ENCODE results near the gene MDC1. TPM values are rescaled to one million over a fixed set of nuclear protein-coding genes. Genes with fewer than 3 reads are reported as not detected.

MDC1 gene
- total RNA-seq, 6 experiments from 2014 or later, result 8.8 to 15.5 (median 12.1) TPM

- H3K27ac ChIP-seq, result no peak overlapping the region
- no peaks in the 10 kb centered on the region for H3K27me3 ChIP-seq
- H3K9me3 ChIP-seq, result no peaks in the 10 kb centered on the region
- H3K4me1 ChIP-seq, result peaks cover 0 to 10% (median 3%) of the 10 kb centered on the region in 4 donors
- intact Hi-C loops (cut with DNase I), result no loop called here
- no peak for TF ChIP-seq CTCF (IDR thresholded peaks at IDR 0.05)
- TF ChIP-seq POLR2A (IDR thresholded peaks at IDR 0.05), result no peak
- H3K4me3 ChIP-seq, result no peak overlapping the region
- peaks cover 0 to 97% (median 27%) of the 10 kb centered on the region in 4 donors for H3K36me3 ChIP-seq
- DNase-seq (no peak), ATAC-seq (peak; percentile 17 to 43 (median 26))
- WGBS (ENCODE audit: insufficient coverage, low coverage, low lambda C conversion rate, missing lambda C conversion rate), result 70% methylated on average over 3 of the region's 7 CpGs
Measured at GRCh38 chr6:30656513-30656912, 60.6 kb downstream of the MDC1 start.

- 82% methylated on average over 3 of the region's 3 CpGs for WGBS (ENCODE audit: insufficient coverage, low coverage, low lambda C conversion rate, missing lambda C conversion rate)
- H3K36me3 ChIP-seq, result peaks cover 0 to 97% (median 27%) of the 10 kb centered on the region in 4 donors
- H3K4me1 ChIP-seq, result peaks cover 0 to 10% (median 3%) of the 10 kb centered on the region in 4 donors
- DNase-seq (no peak), ATAC-seq (no peak)
- intact Hi-C loops (cut with DNase I), result no loop called here
- TF ChIP-seq CTCF (IDR thresholded peaks at IDR 0.05) (no peak), POLR2A (IDR thresholded peaks at IDR 0.05) (no peak)
- H3K9me3 ChIP-seq, result no peaks in the 10 kb centered on the region
- no peak overlapping the region for H3K27ac ChIP-seq
- no peaks in the 10 kb centered on the region for H3K27me3 ChIP-seq
- no peak overlapping the region for H3K4me3 ChIP-seq
Measured at GRCh38 chr6:30655743-30656094, 61.4 kb downstream of the MDC1 start.

DNA sequence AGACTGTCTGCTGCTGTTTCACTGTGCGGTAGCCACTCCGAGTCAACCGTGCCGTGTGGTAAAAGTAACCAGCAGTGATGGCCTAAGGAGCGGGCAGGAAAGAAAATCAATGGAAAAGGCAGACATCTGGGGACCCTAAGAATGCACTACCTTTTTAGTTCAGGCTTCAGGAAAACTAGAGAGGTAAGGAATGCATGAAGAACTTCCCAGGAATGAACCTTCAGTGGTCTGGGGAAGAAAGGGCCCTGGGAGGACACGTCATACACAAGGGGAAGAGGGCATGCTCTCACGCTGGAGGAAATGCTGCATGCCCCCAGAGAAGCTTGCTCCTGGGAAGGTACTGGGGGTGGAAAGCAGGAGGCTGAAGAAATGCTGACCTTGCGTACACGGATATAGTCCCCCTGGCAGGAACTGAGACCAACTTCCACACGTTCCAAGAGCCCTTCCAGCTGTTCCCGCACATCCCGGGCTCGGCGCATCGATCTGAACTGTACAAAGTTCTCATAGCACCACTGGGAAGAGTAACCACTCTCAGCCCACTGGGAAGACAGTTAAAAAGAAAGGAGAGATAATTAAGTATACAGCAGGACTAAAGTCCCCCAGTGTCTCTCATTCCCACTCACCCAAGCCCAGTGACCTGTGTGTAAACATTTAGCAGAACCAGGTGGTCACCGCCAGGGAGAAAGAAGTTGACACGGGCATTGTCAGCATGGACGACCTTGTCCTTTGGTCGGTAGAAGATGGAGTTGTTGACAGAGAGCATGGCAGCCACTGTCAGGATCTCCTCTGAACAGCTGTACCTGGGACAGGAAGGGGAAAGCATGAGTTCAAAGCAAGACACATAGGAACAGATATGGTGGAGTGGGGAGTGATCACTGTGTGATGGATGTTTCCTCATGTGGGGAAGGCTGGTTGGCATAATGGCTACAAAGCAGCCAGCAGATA is 62.0 kb downstream of the MDC1 start:
- intact Hi-C loops (cut with DNase I), result no loop called here
- Histone ChIP-seq H3K4me1 (peaks cover 0 to 10% (median 3%) of the 10 kb centered on the region in 4 donors), H3K9me3 (no peaks in the 10 kb centered on the region), H3K27me3 (no peaks in the 10 kb centered on the region), H3K27ac (no peak overlapping the region), H3K4me3 (no peak overlapping the region), H3K36me3 (peaks cover 0 to 90% (median 27%) of the 10 kb centered on the region in 4 donors)
- DNase-seq, result no peak
- 62% methylated on average over 18 of the region's 19 CpGs for WGBS (ENCODE audit: insufficient coverage, low coverage, low lambda C conversion rate, missing lambda C conversion rate)
- peak in 1 of 4 donors; percentile 45 for ATAC-seq
- TF ChIP-seq CTCF (IDR thresholded peaks at IDR 0.05) (no peak), POLR2A (IDR thresholded peaks at IDR 0.05) (no peak)

- DNase-seq (no peak), ATAC-seq (no peak)
- H3K9me3 ChIP-seq, result no peaks in the 10 kb centered on the region
Measured at GRCh38 chr6:30651143-30651542, 65.9 kb downstream of the MDC1 start.

More at GRCh38 chr6:30651143-30651542, 65.9 kb downstream of the MDC1 start:
- H3K4me1 ChIP-seq, result peaks cover 0 to 17% (median 4%) of the 10 kb centered on the region in 4 donors
- intact Hi-C loops (cut with DNase I), result no loop called here
- H3K36me3 ChIP-seq, result peaks cover 0 to 52% (median 21%) of the 10 kb centered on the region in 4 donors
- no peak overlapping the region for H3K4me3 ChIP-seq
- H3K27ac ChIP-seq, result no peak overlapping the region
- no peaks in the 10 kb centered on the region for H3K27me3 ChIP-seq
- TF ChIP-seq POLR2A (IDR thresholded peaks at IDR 0.05) (no peak), CTCF (IDR thresholded peaks at IDR 0.05) (no peak)
- 88% methylated on average over 12 of the region's 12 CpGs for WGBS (ENCODE audit: insufficient coverage, low coverage, low lambda C conversion rate, missing lambda C conversion rate)

Small RNA genes within 50 kb of the gene (small RNA-seq; reads per million reads assigned to genes)
- gene RF00019 (0 reads per million in 2 experiments), gene RN7SL353P (0 reads per million in 2 experiments)

Other genes with a start within 250 kb of the MDC1 start
- gene HLA-E, start 227.8 kb downstream of the MDC1 start, total RNA-seq, result 100 to 1,000 TPM; 116 to 257 (median 183) TPM
- gene GNL1, start 160.8 kb downstream of the MDC1 start, total RNA-seq, result 10 to 100 TPM in 5 of 6 experiments, 1 to 10 TPM in 1; 5.1 to 25.6 (median 19.8) TPM
- gene PRR3, start 160.0 kb downstream of the MDC1 start, total RNA-seq, result 1 to 10 TPM; 2.3 to 3.8 (median 2.6) TPM
- 10 to 100 TPM; 23.3 to 35.2 (median 26.8) TPM for gene ABCF1, start 145.8 kb downstream of the MDC1 start, total RNA-seq
- 10 to 100 TPM; 19.0 to 45.1 (median 32.4) TPM for gene PPP1R10, start 100.0 kb downstream of the MDC1 start, total RNA-seq
- gene MRPS18B, start 99.4 kb downstream of the MDC1 start, total RNA-seq, result 10 to 100 TPM; 43.3 to 73.9 (median 56.2) TPM
- gene ATAT1, start 90.4 kb downstream of the MDC1 start, total RNA-seq, result 1 to 10 TPM; 2.4 to 6.6 (median 4.4) TPM
- gene C6orf136, start 70.1 kb downstream of the MDC1 start, total RNA-seq, result 10 to 100 TPM in 4 of 6 experiments, 1 to 10 TPM in 2; 8.2 to 14.1 (median 11.0) TPM
- 10 to 100 TPM; 12.3 to 17.8 (median 14.4) TPM for gene DHX16, start 44.3 kb downstream of the MDC1 start, total RNA-seq
- 10 to 100 TPM in 4 of 6 experiments, 1 to 10 TPM in 2; 6.7 to 29.1 (median 12.9) TPM for gene PPP1R18, start 30.6 kb downstream of the MDC1 start, total RNA-seq
- gene NRM, start 26.3 kb downstream of the MDC1 start, total RNA-seq, result 1 to 10 TPM; 1.2 to 2.7 (median 1.9) TPM
- gene TUBB, start 3.1 kb upstream of the MDC1 start, total RNA-seq, result 100 to 1,000 TPM; 150 to 268 (median 241) TPM
- gene FLOT1, start 25.4 kb upstream of the MDC1 start, total RNA-seq, result 10 to 100 TPM; 37.1 to 92.2 (median 73.5) TPM
- gene IER3, start 27.3 kb upstream of the MDC1 start, total RNA-seq, result 10 to 100 TPM in 3 of 6 experiments, 1 to 10 TPM in 3; 2.8 to 72.3 (median 24.5) TPM
- 1 to 10 TPM; 3.2 to 9.9 (median 5.0) TPM for gene DDR1, start 167.2 kb upstream of the MDC1 start, total RNA-seq
- gene GTF2H4, start 190.9 kb upstream of the MDC1 start, total RNA-seq, result 10 to 100 TPM in 4 of 6 experiments, 1 to 10 TPM in 2; 3.6 to 21.1 (median 17.3) TPM
- 10 to 100 TPM; 21.5 to 36.1 (median 25.9) TPM for gene VARS2, start 197.0 kb upstream of the MDC1 start, total RNA-seq
- gene SFTA2, start 214.9 kb upstream of the MDC1 start, total RNA-seq, result not detected
- not detected for gene MUCL3, start 223.7 kb upstream of the MDC1 start, total RNA-seq